HPDE6-E6E7 (cell line): ENCODE data around the gene C16orf46.

ENCODE experiments used
- DNase-seq: peaks from one replicate; pipeline ENCODE4 v3.0.0; 2011; ENCODE audit warnings: missing footprints; ENCODE audit errors: extremely low spot score

The C16orf46 gene

DNA sequence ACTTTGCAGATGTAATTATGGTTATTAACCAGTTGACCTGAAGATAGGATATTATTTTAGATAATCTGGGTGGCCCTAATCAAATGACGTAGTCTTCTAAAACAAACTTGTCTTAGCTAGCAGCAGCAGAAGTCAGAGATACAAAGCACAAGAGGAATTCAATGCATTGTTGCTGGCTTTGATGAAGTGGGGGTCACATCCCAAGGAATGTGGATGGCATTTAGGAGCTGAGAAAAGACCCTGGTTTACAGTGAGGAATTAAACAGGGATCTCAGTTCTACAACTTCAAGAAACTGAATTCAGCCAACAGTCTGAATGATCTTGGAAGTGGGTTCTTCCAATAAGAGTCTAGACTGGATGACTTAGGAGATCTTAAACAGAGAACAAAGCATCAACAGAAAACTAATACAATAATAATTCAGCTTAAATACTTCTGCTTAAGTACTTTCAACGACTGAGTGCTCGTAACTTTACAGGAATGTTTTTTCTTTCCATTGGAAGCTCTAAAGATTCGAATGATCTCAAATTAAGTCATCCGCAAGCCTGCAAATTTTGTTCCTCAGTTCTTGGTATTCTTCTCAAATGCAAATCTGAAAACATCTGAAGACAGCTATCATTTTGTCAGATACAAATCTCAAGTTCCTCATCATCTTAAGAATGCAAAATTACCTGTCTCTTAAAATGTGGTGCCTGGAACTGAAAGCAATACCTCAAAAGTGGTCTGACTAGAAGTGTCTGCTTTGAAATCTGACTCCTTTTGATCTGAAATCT is 3.3 kb downstream of the C16orf46 start:
- no peak for DNase-seq

DNA sequence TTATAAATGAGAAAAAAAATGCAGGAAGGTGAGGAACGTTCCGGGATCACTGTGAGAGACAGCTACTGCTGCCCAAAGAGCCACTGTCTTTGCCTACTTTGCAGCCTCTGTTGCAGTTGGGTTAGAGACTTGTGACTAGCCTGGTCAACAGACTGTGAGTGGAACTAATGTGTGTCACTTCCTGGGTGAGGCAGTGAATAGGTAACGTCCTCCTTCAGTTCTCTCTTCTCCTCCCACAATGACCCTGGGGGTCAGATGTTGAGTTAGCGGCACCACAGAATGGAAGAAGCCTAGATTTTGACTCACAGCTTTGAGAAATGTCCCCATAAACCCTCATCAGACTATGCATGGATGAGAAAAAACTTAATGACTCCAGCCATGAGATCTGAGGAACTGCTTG is 5.2 kb downstream of the C16orf46 start:
- DNase-seq = peak; percentile 68

DNA sequence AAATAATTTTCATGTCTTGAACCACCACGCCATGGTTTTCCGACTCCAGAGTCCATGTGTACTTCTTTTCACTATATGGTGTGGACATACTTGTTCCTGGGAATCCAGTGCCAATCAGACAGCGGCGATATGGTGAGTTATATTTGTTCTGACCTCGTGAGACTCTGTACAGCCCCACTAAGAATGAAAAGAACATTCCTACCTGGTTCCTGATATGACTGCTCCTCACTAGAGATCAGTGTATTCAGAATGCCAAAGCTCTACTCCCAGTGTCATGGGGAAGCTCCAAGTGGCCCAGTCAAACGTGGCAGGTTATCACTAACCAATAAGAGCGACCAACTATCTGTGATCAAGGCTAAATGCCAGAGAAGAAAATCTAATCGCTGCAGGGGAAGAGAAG is 6.1 kb downstream of the C16orf46 start:
- DNase-seq = no peak

DNA sequence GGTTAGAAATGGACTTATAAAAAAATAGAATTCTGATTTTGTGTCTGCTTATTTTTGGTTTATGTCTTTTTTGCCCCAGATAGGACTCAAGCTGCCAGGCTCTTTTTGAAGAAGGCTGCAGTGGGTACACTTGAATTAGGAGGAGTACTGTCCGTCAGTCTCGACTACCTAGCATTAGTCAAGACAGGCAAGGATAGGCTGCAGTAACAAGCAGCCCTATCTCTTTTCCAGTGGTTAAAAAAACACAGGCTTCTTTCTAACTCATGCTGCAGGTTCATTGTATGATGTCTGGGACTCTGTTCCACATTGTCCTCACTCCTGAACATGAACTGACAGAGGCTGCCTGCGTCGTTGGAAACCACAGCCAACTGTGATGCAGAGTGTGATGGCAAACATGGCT is 8.0 kb downstream of the C16orf46 start:
- no peak for DNase-seq

DNA sequence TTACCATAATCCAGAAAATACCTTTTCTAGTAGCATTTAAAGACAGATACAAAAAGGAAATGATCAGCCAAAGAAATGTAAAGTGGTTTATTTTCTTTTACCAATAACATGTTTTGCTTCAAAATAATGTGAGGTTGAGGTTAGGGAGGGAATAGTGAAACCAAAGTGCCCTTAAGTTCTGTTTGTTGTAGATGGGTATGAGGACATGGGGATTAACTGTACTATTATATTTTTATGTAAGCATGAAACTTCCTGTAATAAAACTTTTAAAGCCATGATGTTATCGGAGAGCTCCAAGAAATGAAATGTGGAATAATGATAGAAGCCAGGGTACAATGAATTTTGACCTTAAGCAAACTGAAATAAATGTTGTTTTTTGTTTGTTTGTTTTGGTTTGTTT is 9.9 kb downstream of the C16orf46 start:
- DNase-seq = no peak

DNA sequence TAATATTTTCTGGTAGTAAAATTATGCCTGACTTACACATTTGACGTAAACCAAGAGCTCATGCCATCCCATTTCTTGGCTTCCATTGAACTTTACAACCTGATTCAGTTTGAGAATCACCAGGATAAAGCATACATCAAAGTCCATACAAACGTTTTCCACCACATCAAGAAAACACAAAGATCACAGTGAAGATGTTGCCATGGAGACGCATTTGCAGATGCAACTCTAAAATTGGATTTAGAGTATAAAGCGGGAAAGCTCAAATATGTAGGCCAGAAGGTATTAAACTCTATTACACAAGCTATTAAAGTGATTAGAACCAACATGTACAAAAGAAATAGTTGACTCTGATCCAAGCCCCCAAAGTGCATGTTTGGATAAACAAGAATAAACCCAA is 10.4 kb downstream of the C16orf46 start:
- no peak for DNase-seq

DNA sequence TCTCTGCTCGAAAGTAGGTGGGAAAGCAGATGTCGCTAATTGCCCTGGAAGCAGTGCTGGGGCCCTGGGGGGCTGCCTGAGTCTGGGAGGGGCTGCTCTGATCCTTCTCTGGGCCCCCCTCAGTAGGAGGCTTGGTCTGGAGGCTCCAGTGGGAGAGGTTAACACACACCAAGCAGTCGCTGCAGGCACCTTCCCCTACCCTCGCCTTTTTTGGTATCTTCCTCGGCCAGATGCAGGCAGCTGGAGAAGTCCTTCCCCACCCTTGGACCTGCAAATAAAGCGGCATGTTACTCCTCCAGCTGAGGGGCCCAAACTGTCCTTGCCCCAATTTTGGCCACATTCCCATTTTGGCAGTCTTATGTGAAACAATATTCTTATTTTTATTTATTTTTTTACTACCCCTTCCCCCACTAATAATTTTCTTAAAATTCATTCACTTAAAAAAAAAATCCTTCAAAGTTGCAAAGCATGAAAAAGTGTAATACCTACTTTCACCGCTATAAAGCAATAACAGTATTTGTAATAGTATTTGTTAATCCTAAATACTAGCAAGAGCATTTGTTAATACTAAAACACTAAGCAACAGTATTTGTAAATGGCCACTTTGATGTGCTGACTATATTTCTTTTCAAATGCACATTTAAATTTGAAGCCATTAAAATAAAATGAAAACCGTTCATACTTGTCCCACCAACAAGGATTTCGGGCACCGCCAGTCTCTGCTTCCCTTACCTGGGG is 15.0 kb downstream of the C16orf46 start:
- no peak for DNase-seq

DNA sequence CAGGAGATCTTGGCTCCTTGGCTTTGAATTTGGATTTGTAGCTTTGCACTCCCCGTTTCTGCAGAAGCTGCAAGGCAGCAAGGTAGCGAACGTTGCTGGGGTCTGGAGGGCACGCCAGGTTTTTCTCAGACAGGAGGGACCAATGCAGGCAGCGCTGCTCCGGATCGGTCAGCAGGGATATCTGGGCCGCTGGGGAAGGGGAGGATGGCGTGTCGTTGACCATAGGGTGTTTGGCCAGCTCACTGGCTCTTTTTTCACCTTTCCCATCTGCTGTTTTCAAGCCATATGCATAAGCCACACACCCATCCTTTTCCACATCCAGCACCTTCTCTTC is 15.8 kb downstream of the C16orf46 start:
- no peak for DNase-seq

DNA sequence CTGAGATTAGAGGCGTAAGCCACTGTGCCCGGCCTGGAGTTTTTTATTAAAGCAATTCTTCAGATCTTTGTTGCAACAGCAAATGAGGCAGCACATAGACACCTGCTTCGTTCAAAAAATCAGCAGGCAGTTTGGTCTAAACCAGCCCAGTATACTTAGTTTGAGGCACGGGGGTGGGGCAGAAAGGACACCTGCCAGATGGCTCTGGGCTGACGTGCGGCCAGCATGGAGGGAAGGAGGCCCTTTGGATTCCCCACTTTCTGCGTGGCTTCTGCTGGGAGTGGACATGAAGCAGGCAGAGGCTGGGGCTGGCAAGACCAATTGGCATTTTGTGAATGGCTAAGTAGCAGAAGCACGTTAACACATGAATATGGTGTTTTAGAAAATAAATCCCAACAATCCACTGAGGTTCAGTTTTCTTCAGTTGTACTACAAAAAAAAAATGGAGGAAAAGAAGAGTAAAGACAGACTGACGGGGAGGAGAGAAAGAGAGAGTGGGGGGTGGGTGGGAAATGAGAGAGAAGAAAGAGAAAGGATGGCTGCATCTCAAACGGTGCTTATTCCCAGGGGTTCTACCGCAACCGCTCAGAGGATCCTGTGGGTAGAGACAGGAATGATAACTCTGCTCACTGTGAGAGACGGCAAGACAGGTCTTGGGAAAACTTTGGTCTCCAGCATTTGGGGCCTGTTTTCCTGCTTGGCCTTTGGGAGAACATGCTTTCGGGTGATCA is 16.3 kb downstream of the C16orf46 start:
- DNase-seq = no peak

DNA sequence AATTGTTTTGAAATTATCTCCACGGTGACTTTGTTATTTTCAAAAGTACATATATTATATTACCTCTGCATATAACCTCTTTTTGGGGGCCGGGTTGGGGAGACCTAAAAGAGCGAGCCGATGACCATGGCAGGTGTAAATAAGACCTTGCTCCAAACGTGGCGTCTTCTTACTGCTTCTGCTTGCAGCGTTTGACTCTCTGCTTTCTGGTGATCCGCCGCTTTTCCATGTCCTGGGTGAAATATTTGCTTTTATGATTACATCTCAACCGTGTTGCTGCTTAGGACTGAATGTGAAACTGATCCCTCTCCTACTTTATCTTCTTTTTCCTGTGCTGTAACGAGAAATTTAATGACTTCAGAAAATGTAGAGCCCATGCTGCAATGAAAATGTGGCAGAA is 23.3 kb downstream of the C16orf46 start:
- no peak for DNase-seq

DNA sequence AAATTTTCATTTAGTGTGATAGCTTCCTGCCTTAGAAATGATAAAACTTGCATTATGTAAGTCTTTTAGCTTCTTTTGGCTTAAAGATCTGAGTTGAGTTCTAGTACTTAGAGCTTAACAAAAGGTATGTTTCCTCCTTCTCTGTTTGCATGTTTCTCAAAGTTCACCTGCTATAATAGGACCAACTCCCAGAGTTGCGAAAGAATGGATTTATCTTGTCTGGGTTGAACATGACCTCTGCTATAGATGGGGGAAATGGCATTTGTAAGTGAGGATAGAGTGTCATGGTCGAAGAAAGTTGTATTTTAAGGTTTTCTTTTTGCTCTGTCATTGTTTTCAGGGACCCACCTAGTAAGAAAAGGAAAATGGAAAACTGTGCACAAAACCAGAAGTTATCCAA is 34.2 kb downstream of the C16orf46 start:
- no peak for DNase-seq

DNA sequence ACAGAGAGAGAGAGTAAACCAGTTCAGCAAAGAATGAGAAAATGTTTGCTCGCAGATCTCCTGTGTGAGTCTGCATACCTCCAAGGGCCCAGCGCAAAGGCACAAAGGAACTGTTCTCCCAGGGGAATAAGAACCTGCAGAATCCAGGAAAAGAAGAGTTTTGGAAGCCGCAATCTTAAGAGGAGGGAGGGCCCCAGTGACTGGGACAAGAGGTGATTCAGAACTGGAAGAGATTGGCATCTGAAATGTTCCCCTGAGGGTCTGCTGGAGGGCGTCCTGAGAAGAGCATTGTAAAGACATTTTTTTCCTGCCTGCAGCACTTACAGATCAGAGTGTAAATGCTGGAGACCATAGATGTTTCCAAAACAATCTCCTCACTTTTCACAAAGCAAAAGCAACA is 35.3 kb downstream of the C16orf46 start:
- DNase-seq = no peak

DNA sequence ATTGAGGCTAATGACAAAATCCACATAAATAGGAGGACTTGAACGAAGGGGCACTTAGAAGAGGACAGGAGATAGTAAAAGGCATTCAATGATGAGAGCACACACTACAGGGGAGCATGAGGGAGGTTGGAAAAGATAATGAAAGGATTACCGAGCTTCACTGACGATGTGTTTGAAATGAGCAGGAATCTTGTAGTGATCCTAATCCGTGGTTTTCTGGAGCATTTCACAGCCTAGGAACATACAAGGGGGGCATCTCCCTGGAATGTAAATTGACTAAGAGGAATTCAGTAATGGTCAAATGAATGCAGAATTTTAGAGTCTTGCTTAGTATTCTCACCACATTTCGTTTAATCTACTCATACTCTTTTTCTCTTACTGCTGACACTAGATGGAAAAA is 36.2 kb downstream of the C16orf46 start:
- DNase-seq = no peak

DNA sequence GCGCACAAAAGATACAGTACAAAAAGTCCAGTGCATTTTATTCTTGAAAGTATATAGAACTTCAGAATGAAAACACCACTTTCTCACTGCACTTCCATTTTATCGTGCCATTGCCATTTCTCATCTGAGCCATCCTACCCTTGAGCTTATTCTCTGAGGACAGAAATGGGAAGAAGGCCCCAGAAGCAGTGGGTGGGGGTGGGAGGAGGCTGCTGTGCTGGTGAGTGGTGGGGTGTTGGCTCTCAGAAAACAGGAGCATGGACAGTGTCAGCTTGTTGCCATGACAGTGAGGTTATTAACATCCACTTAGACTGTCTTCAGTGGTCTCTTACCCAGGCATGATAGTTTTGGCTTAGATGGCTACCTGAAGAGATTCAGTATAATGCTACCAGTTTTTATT is 36.9 kb downstream of the C16orf46 start:
- no peak for DNase-seq

DNA sequence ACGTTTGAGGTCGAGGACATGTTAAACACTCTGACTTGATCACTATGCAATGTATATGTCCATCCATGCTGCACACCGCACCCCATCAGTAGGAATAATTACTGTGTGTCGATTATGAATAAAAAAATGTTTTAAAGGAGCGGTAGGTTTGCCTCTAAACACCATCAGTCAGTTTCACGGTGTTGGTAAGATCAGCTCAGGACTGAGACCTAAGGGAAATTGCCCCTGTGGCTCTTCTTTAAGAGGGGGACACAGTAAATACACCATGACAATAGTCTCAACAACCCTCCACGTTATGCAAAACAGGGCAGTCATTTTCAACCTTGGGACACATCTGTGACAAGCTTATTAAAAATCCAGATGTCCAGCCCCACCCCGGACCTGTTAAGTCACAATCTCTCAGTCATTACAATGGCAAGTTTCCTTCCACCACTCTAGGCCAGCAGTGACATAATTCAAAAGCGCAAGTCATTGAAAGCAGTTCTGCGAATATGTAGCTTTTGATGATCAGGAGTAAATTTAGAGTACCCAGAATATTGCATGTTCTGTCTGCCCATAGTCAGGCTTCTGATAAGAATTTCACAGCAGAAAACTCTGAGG is 40.2 kb downstream of the C16orf46 start:
- no peak for DNase-seq

DNA sequence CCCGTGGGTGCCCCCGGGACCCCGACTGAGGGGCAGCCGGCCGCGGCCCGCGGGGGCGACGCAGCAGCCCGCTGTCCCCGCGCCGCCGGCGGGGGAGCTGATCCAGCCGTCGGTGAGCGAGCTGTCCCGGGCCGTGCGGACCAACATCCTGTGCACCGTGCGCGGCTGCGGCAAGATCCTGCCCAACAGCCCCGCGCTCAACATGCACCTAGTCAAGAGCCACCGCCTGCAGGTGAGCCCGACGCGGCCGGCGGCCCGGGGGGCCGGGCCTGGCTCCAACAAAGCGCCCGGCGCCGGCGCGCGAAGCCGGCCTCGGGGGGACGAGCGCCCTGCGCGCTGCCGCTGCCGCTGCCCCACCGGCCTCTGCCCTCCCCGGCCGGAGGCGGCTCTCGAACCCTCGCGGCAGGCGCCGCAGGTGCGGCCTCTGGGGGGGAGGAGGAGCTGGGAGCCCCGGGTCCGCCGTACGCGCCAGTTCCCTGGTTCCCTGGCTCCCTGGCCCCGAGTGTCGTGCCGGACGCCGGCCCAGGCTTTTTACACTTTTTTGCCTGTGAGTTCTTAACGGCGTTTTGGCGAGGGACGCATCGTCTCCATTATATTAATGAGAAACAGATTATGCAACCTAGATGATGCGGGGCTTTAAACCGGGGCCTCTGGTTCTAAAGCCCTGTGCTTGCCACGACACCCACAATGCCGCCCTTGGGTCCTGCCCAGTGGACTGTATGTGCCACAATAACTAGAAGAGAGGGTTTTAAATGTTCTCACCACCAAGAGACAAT is 40.9 kb downstream of the C16orf46 start:
- peak; percentile 31 for DNase-seq

DNA sequence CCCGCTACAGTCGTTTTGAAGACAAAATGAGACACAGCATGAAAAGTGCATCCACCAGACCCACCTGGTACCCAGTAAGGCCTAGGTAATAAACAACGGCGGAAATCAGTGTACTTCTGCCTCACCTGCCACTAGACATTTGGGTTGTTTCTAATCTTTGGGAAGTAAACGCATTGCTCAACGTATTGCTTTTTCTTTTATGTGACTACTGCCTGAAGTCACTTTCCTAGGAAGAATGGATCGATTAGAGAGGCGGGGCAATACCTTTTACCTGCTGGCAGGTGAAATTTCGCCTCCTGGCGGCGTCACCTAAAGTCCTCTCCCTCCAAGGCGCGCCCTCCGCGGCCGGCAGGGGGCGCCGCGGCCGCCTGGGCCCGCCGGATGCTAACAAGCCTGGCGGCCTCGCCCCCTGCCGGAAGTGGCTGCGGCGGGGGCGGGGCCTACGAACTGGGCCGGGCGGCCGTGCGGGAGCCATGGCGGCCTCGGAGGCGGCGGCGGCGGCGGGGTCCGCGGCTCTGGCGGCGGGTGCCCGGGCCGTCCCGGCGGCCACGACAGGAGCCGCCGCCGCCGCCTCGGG is 41.6 kb downstream of the C16orf46 start, which contains the start of gene ATMIN:
Gene ATMIN (plus strand): TSS at position 445 of the 577 bp plus-strand sequence. CDS start 29 bp downstream, at position 474.
- peak; percentile 96 for DNase-seq

DNA sequence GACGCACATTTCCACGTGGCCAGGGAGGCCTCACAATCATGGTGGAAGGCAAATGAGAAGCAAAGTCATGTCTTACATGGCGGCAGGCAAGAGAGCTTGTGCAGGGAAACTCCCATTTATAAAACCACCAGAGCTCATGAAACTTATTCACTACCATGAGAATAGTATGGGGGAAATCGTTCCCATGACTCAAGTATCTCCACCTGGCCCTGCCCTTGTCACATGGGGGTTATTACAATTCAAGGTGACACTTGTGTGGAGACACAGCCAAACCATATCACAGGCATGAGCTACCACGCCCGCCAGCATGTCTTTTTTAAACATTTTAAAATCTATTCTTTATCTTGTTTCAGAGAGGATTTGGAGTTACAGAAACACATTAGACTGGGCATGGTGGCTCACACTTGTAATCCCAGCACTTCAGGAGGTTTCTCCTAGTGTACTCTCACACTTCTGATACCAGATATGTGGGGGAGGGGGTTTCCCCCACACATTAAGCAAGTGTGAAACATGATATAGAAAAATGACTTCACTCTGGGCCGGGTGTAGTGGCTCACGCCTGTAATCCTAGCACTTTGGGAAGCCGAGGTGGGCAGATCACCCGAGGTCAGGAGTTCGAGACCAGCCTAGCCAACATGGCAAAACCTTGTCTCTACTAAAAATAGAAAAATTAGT is 47.0 kb downstream of the C16orf46 start:
- DNase-seq = no peak

DNA sequence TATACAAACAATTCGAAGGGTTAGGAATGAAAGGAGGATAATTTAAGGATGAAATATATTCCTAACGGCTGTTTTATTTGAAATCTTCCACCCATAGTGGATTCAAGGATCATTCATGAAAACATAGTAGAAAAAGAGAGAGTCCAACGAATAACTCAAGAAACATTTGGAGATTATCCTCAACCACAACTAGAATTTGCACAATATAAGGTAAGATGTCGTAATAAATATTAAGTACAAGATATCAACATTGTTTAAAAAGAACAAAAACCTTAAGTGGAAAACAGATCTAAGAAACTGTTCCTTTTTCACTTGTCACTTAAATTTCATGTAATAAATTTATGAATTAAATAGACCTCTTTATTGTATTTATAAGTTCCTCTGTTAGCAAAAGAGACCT is 50.6 kb downstream of the C16orf46 start:
- no peak for DNase-seq

DNA sequence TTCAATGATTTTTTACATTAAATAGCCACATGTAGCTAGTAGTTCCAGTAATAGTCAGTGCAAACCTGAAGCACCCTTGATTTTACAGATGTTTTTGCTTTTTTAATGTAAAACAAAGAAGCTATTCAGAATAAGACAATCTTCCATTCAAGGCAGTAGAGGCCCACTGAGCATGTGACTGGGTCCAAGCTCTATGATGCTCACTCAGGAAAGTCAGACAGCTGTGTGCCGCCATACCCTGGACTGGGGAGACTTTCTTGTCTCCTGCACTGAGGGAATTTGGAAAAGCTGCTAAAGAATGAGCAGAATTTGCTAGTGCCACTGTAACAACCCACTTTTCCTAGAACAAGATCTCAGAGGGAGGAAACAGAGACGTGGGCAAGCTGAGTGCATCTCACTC is 58.5 kb downstream of the C16orf46 start:
- DNase-seq = no peak

DNA sequence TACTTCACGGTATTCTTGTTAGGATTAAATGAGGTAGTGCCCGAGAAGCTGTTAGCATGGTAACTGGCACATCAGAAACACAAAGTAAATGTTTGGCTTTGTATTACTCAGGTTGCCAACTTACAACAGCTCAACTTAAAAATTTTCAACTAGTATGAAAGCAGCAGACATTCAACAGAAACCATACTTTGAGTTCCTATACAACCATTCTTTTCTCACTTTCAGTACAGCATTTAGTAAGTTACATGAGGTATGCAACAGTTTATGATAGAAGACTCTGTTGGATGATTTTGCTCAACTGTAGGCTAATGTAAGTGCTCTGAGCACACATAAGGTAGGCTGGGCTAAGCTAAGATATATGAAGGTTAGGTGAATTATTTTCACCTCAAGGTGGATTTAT is 62.4 kb downstream of the C16orf46 start:
- no peak for DNase-seq
